ENCODE measurements around the gene RAB4B.

Gene RAB4B

GRCh38 chr19:40800997-40801377 is 22.9 kb downstream of the RAB4B start:
- Histone ChIP-seq H3K4me1 (ENCODE audit: insufficient read depth, low read length, poor library complexity, severe bottlenecking) (peaks cover 64% of the 10 kb centered on the region), H3K36me3 (ENCODE audit: insufficient read depth, low read length) (no peaks in the 10 kb centered on the region; the same call in 1 of the 2 replicates), H3K79me2 (ENCODE audit: insufficient read depth, low read length) (peaks cover 70% of the 10 kb centered on the region), H3K9me2 (replicated peaks; ENCODE audit: low read depth, low read length) (no peaks in the 10 kb centered on the region), H3K9me3 (ENCODE audit: insufficient read depth, low read depth, low read length) (no peaks in the 10 kb centered on the region), H4K20me1 (ENCODE audit: insufficient read depth, low read length, poor library complexity, severe bottlenecking) (peaks cover 67% of the 10 kb centered on the region), H3K4me2 (ENCODE audit: low read depth, low read length, poor library complexity, severe bottlenecking) (peak overlapping the region; percentile 87), H3K9ac (ENCODE audit: low read depth, low read length, poor library complexity, severe bottlenecking) (peak overlapping the region; percentile 94), H3K4me3 (ENCODE audit: low read length, poor library complexity, severe bottlenecking) (peak overlapping the region; percentile 96), H2AFZ (ENCODE audit: low read length) (no peak overlapping the region), H3K27me3 (ENCODE audit: insufficient read depth, low read length, poor library complexity, severe bottlenecking) (no peaks in the 10 kb centered on the region), H3F3A (ENCODE audit: low read depth) (0 out of 2 replicates have a peak, but pooled peaks cover 3% of the 10 kb centered on the region)
- no peak for TF ChIP-seq CTCF (conservative IDR thresholded peaks at IDR 0.05; ENCODE audit: low read length)
- TF ChIP-seq EZH2phosphoT487 (IDR thresholded peaks at IDR 0.05; ENCODE audit: borderline replicate concordance) = no peak

DNA sequence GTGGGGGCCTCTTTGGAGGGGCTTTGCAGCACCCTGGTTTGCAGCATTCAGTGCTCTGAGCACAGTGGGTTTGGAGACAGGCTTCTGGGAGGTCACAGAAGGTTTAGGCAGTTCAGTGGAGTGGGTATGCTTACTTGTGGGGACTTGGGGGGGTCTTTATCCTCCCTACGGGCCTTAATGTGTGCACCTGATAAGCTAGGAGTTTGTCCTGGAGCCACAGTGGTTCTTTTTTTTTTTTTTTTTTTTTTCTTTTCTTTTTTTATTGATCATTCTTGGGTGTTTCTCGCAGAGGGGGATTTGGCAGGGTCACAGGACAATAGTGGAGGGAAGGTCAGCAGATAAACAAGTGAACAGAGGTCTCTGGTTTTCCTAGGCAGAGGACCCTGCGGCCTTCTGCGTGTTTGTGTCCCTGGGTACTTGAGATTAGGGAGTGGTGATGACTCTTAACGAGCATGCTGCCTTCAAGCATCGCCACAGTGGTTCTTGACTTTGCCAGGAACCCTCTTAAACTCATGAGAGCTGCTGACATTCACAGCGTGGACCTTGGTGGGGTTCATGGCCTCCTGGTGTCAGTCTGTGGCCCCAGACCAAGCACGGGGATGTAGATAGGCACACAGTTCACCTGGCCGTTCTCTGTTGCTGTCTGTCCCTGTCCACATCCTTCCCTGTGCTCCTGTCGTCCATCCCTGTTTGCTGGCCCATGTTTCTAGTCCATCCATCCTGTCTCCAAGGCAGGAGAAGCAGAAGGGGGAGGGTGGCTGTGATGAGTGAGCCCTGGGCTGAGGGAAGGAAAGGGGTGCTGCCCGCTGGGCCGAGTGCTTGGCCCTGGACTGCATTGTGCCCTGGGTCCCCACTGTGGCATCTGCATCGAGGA is 23.6 kb downstream of the RAB4B start:
- Histone ChIP-seq H3K9me2 (replicated peaks; ENCODE audit: low read depth, low read length) (no peaks in the 10 kb centered on the region), H3K79me2 (ENCODE audit: insufficient read depth, low read length) (peaks cover 77% of the 10 kb centered on the region), H3K36me3 (ENCODE audit: insufficient read depth, low read length) (no peaks in the 10 kb centered on the region; the same call in 1 of the 2 replicates), H3K9ac (ENCODE audit: low read depth, low read length, poor library complexity, severe bottlenecking) (peak overlapping the region; percentile 94), H3K4me2 (ENCODE audit: low read depth, low read length, poor library complexity, severe bottlenecking) (peak overlapping the region; percentile 87), H4K20me1 (ENCODE audit: insufficient read depth, low read length, poor library complexity, severe bottlenecking) (peaks cover 73% of the 10 kb centered on the region), H3K9me3 (ENCODE audit: insufficient read depth, low read depth, low read length) (no peaks in the 10 kb centered on the region), H3K4me1 (ENCODE audit: insufficient read depth, low read length, poor library complexity, severe bottlenecking) (peaks cover 70% of the 10 kb centered on the region), H2AFZ (ENCODE audit: low read length) (no peak overlapping the region), H3F3A (ENCODE audit: low read depth) (0 out of 2 replicates have a peak, but pooled peaks cover 3% of the 10 kb centered on the region), H3K27me3 (ENCODE audit: insufficient read depth, low read length, poor library complexity, severe bottlenecking) (no peaks in the 10 kb centered on the region), H3K4me3 (ENCODE audit: low read length, poor library complexity, severe bottlenecking) (peak overlapping the region; percentile 96)
- no peak for TF ChIP-seq EZH2phosphoT487 (IDR thresholded peaks at IDR 0.05; ENCODE audit: borderline replicate concordance)
- no peak for TF ChIP-seq CTCF (conservative IDR thresholded peaks at IDR 0.05; ENCODE audit: low read length)

DNA sequence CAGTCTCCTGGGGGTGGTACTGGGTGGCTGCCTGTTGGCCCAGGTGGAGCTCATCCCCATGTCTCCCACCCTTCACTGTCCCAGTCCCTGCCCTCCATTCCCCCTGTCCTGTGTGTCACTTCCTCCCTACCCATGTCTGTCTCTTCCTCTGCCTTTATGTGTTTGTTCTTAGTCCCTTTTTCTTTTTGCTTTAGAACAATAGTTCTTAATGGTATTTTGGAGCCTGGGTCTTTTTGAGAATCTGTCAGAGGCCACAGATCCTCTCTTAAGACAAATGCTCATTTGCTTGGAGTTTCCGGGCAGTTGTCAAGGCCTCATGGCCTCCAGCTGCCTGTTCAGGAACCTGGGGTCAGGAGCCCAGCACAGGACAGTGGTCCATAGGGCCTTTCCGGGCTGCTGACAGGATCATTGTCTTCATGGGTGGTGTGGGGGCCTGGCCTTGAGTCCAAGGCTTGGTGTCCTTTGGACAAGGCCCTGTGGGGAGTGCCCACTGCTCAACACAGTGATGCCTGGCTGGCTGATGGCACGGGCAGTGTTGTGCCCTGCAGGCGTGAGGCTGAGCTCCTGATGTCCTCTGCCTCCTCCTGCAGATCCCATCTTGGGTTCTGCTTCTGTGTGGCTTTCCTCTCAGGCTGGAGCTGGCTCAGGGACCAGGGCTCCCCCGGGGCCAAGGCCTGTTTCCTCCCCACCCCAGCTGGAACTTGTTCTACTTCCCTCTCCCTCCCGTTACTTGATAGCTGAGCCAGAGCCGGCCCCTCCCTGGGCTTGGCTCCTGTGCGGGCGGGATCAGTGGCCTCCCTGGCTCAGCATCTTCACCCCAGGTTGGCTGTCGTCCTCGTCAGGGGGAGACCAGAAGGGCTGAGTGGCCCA is 24.5 kb downstream of the RAB4B start:
- peaks cover 68% of the 10 kb centered on the region for H3K4me1 ChIP-seq (ENCODE audit: insufficient read depth, low read length, poor library complexity, severe bottlenecking)

More for the DNA sequence above, 24.5 kb downstream of the RAB4B start:
- Histone ChIP-seq H3F3A (ENCODE audit: low read depth) (0 out of 2 replicates have a peak, but pooled peaks cover 3% of the 10 kb centered on the region), H3K9ac (ENCODE audit: low read depth, low read length, poor library complexity, severe bottlenecking) (peak overlapping the region; percentile 94), H3K36me3 (ENCODE audit: insufficient read depth, low read length) (peaks cover 6% of the 10 kb centered on the region; the same call in 1 of the 2 replicates), H3K9me3 (ENCODE audit: insufficient read depth, low read depth, low read length) (no peaks in the 10 kb centered on the region), H2AFZ (ENCODE audit: low read length) (no peak overlapping the region), H3K79me2 (ENCODE audit: insufficient read depth, low read length) (peaks cover 85% of the 10 kb centered on the region), H3K4me3 (ENCODE audit: low read length, poor library complexity, severe bottlenecking) (peak overlapping the region; percentile 96), H3K27me3 (ENCODE audit: insufficient read depth, low read length, poor library complexity, severe bottlenecking) (no peaks in the 10 kb centered on the region), H3K9me2 (replicated peaks; ENCODE audit: low read depth, low read length) (no peaks in the 10 kb centered on the region), H3K4me2 (ENCODE audit: low read depth, low read length, poor library complexity, severe bottlenecking) (peak overlapping the region; percentile 87), H4K20me1 (ENCODE audit: insufficient read depth, low read length, poor library complexity, severe bottlenecking) (peaks cover 82% of the 10 kb centered on the region)
- no peak for TF ChIP-seq CTCF (conservative IDR thresholded peaks at IDR 0.05; ENCODE audit: low read length)
- no peak for TF ChIP-seq EZH2phosphoT487 (IDR thresholded peaks at IDR 0.05; ENCODE audit: borderline replicate concordance)

Measured in Loucy (cell line).